GM12873 (cell line): ENCODE data around the gene USP9X.

Experiments used
- TF ChIP-seq, protein P1 (sequence below): IDR thresholded peaks from 2 replicates; pipeline ENCODE4 v1.5.1; 2012; ENCODE audit warnings: low read depth, mild to moderate bottlenecking, moderate library complexity, low read length, control low read depth; ENCODE audit not compliant: insufficient read depth; ENCODE audit errors: missing control alignments

Gene USP9X

DNA sequence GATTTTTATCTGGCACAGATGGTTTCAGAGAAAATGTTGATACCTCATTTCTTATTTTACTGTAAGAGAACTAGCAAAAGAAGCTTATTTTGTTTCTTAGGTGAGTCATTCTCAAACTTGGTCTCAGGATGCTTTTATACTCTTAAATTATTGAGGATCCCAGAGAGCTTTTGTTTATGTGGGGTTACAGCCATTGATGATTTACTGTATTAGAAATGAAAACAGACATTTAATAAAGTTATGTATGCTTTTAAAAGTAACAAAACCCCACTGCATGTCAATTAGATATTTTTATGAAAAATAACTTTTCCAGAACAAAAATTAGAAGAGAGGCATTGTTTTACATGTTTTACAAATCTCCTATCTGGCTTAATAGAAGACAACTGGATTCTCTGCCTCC lies 12.1 kb downstream of the USP9X start:
- TF ChIP-seq, protein P1, sequence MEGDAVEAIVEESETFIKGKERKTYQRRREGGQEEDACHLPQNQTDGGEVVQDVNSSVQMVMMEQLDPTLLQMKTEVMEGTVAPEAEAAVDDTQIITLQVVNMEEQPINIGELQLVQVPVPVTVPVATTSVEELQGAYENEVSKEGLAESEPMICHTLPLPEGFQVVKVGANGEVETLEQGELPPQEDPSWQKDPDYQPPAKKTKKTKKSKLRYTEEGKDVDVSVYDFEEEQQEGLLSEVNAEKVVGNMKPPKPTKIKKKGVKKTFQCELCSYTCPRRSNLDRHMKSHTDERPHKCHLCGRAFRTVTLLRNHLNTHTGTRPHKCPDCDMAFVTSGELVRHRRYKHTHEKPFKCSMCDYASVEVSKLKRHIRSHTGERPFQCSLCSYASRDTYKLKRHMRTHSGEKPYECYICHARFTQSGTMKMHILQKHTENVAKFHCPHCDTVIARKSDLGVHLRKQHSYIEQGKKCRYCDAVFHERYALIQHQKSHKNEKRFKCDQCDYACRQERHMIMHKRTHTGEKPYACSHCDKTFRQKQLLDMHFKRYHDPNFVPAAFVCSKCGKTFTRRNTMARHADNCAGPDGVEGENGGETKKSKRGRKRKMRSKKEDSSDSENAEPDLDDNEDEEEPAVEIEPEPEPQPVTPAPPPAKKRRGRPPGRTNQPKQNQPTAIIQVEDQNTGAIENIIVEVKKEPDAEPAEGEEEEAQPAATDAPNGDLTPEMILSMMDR: no peak

DNA sequence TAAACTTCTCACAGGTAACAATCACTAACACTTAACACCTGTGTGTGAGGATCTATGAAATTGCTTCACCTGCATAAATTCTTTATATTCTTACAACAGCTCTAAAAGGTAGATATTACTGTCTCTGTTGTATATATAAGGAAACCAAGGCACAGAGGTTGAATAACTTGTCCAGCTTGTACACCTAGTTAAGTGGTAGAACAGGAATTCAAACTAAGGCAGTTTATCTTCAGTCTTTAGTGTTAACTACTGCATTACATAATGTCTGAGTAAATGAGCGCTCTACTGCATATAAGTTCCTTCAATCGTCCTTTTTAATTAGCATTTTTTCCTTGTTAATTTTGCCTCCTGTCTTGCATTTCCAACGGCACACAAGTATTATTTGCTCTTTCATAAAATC lies 15.0 kb downstream of the USP9X start:
- TF ChIP-seq, protein P1: no peak

DNA sequence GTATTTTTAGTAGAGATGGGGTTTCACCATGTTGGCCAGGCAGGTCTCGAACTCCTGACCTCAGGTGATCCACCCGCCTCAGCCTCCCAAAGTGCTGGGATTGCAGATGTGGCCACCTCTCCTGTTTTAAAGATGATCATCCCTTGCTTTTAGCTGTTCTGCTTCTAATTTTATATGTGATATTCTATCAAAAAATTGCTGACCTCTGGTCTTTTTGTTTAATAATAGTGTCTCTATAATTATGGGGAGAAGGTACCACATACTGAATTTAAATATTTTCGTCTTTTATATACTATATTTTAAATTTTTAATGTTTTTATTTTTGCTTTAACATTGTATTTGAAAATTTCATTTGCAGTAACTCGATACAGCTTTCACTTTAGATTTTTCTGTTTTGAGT lies 15.6 kb downstream of the USP9X start:
- TF ChIP-seq, protein P1: no peak

DNA sequence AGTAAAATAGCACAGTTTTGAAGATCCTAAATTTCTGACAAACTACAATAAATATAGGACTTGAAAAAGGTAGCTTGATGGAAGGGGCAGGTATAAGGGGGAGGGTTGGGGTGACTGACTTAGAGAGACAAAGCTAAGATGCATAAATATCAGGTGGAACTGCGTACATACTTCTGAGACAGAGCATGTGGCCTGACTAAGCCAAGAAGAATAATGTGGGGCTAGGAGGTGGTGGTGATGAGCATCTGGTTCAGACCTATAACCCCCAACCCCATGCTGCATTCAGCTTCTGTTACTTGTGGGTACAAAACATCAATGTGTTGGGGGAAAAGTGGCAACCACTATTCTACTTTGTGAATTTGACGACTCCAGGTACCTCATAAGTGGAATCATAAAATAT lies 19.8 kb downstream of the USP9X start:
- TF ChIP-seq, protein P1: no peak

DNA sequence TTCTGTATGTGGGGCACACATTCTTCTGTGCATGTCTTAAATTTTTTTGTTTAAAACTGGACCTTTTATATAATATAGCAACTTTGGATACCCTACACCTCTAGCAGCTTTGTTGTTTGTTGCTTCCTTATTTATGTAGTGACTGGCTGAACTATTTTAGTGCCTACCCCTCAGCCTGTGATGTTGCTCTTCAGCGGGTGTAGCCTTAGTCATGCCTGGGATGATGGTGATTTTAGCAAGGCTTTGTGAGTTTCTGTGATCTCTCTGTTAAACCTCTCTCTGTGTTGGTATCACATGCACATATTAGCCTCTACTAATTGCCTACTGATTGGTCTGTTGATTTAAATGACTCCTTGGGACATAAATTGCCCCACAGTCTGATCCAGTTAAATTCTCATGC lies 22.8 kb downstream of the USP9X start:
- TF ChIP-seq, protein P1: no peak

DNA sequence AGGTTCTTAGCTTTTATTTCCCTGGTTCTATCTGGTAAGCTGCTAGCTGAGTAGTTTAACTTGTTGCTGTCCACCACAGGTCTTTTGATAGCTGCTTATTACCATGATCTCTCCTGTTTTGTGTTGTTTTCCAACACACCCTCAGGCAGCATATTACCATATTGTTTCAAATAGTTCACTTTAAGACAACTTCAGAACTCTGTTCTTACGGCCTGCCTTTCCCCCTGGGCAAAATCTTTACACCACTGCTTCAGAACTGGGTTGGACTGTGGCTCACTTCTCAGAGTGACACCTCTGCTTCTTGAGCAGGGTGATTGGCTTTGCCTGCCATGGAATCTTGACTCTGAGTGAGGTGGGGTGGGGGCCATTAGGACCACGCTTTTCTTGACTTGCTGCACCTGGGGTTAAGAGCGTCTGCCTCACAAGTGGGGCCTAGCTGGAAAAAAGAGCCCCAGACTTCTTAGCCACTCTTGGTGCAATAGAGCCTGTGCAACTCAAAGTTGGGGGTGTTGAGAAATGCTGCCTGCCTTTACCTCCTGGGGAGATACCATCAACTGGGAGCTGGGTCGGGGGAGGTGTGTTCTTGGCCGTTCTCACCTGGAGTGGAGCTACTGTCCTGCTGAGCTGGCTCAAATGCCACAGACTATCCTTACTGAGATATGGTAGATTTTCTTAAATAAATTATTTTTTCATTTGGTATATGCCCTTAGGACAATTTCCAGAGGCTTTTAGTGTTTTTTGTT lies 23.4 kb downstream of the USP9X start:
- TF ChIP-seq, protein P1: no peak

DNA sequence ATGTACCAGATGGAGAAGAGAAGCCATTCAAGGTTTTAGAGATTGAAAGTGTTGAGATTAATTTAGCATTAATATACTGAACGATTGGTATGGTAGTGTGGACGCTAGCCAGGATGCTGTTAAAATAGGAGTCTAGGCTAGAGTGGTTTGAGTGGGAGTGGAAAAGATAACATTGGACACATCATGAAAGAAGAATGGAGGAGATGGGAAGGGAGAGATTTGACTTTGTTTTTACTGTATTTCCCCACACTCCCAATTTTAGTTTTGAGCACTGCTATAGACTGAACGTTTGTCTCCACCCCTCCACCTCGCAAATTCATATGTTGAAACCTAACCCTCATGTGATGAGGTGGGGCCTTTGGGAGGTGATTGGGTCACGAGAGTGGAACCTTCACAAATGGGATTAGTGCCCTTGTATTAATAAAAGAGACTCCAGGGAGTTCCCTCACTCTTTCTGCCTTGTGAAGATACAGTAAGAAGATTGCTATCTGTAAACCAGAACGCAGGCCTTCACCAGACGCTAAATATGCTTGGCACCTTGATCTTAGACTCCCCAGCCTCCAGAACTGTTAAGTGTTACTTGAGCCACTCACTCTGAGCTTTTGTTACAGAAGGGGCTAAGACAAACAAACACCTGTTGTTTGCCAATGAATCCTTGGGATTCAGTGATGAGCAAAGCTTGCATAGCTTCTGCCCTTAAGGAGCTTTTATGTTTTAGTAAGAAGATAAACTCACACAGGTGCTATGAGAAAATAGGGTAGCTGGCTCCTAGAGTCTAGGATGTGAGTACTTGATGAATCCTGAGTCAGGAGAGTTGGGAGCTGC lies 25.8 kb downstream of the USP9X start:
- TF ChIP-seq, protein P1: no peak
